NCI-H2196 treated with DMSO at 0.1 percent for 48 hours (cell line): ENCODE measurements around the gene HMCN2.

Experiments used
- DNase-seq: peaks from one replicate; lab custom pipeline; 2025; ENCODE audit not compliant: unreplicated experiment; lab: John Stamatoyannopoulos, UW

HMCN2 gene

GRCh38 chr9:130360672-130361071 lies 95.1 kb downstream of the HMCN2 start:
- DNase-seq: no peak

GRCh38 chr9:130361873-130362362 lies 96.4 kb downstream of the HMCN2 start:
- no peak for DNase-seq

- no peak for DNase-seq
Observed at GRCh38 chr9:130362691-130363090, 97.1 kb downstream of the HMCN2 start.

GRCh38 chr9:130363755-130364404 lies 98.3 kb downstream of the HMCN2 start:
- DNase-seq: no peak

GRCh38 chr9:130364619-130365322 lies 99.2 kb downstream of the HMCN2 start:
- no peak for DNase-seq

GRCh38 chr9:130365323-130365721 lies 99.8 kb downstream of the HMCN2 start:
- DNase-seq: no peak

GRCh38 chr9:130366072-130366471 lies 100.5 kb downstream of the HMCN2 start:
- no peak for DNase-seq

- DNase-seq: no peak
Observed at GRCh38 chr9:130366888-130367550, 101.5 kb downstream of the HMCN2 start.

GRCh38 chr9:130368631-130369103 lies 103.1 kb downstream of the HMCN2 start:
- no peak for DNase-seq

- no peak for DNase-seq
Observed at GRCh38 chr9:130370226-130370625, 104.7 kb downstream of the HMCN2 start.

- DNase-seq: no peak
Observed at GRCh38 chr9:130371196-130371966, 105.8 kb downstream of the HMCN2 start.

GRCh38 chr9:130372057-130372456 lies 106.5 kb downstream of the HMCN2 start:
- no peak for DNase-seq

GRCh38 chr9:130373679-130374325 lies 108.2 kb downstream of the HMCN2 start:
- no peak for DNase-seq

GRCh38 chr9:130377612-130378011 lies 112.1 kb downstream of the HMCN2 start:
- no peak for DNase-seq

- no peak for DNase-seq
Observed at GRCh38 chr9:130378875-130379648, 113.5 kb downstream of the HMCN2 start.

GRCh38 chr9:130379649-130379970 lies 114.0 kb downstream of the HMCN2 start:
- no peak for DNase-seq

GRCh38 chr9:130380920-130381469 lies 115.4 kb downstream of the HMCN2 start:
- no peak for DNase-seq

- DNase-seq: no peak
Observed at GRCh38 chr9:130381660-130382059, 116.1 kb downstream of the HMCN2 start.

- no peak for DNase-seq
Observed at GRCh38 chr9:130382096-130382495, 116.5 kb downstream of the HMCN2 start.
